Esophagus muscularis mucosa (tissue), 4 donors: Measurements from ENCODE around the gene ZNF184.

ENCODE experiments used
- EP300 ChIP-seq: sonication (generic); formaldehyde crosslinking; IDR thresholded peaks from one replicate; pipeline ENCODE4 v1.6.1; 2017; ENCODE audit warnings: antibody characterized with exemption
- POLR2A ChIP-seq: fragments of 450-650 bp; IDR thresholded peaks from one replicate; pipeline ENCODE4 v1.6.1; 2017; ENCODE audit warnings: antibody characterized with exemption, moderate library complexity, mild to moderate bottlenecking, low read depth
- TF ChIP-seq, protein P1 (sequence below), 3 experiments: fragments of 200-600 bp in 2 of 3; fragments of 450-650 bp in 1 of 3; sonication (generic) in 2 of 3; IDR thresholded peaks; one replicate each; pipeline ENCODE4 v1.5.1; 2017 to 2019; ENCODE audit warnings: antibody characterized with exemption in 3 of 3, mild to moderate bottlenecking in 2 of 3, moderate library complexity in 1 of 3

DNA sequence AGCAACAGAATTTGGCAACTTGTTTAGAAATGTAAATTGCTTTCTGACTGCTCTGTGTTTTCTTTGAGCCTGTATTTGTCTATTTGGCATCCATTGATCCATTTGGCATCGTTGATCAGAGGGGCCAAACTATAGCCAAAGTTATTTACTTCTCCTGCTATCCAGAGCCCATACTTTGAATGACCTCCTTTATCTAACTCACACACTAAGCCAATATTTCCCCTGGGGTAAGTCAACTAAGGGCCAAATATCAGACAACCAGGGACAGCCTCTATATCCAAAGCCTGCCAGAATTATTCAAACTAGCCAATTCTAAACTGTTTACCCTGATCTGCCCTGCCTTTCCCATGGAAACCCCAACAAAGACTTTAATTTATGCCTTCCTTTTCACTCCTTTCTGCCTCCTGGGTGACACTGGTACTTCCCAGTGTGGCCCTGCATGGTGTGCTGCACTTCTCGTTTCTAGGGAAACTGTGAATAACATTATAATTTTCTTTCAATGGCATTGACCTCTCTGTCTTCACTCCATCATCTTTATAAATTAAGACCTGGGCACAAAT lies 19.8 kb upstream of the ZNF184 start:
- no peak for TF ChIP-seq POLR2A
- no peak for TF ChIP-seq EP300
- TF ChIP-seq, protein P1, sequence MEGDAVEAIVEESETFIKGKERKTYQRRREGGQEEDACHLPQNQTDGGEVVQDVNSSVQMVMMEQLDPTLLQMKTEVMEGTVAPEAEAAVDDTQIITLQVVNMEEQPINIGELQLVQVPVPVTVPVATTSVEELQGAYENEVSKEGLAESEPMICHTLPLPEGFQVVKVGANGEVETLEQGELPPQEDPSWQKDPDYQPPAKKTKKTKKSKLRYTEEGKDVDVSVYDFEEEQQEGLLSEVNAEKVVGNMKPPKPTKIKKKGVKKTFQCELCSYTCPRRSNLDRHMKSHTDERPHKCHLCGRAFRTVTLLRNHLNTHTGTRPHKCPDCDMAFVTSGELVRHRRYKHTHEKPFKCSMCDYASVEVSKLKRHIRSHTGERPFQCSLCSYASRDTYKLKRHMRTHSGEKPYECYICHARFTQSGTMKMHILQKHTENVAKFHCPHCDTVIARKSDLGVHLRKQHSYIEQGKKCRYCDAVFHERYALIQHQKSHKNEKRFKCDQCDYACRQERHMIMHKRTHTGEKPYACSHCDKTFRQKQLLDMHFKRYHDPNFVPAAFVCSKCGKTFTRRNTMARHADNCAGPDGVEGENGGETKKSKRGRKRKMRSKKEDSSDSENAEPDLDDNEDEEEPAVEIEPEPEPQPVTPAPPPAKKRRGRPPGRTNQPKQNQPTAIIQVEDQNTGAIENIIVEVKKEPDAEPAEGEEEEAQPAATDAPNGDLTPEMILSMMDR (IDR thresholded peaks at IDR 0.05), result no peak
